CD4-positive, alpha-beta T cell treated with Interleukin-1 beta for 1 hour (primary cell): Measurements from ENCODE around the gene HOMER2.
A peak's percentile ranks its signal among the peaks of the same experiment; 100 is the strongest.

Experiments
- DNase-seq, 2 donors: peaks; one replicate each; pipeline ENCODE4 v3.0.0-alpha.2; 2020 to 2022

Gene HOMER2

DNA sequence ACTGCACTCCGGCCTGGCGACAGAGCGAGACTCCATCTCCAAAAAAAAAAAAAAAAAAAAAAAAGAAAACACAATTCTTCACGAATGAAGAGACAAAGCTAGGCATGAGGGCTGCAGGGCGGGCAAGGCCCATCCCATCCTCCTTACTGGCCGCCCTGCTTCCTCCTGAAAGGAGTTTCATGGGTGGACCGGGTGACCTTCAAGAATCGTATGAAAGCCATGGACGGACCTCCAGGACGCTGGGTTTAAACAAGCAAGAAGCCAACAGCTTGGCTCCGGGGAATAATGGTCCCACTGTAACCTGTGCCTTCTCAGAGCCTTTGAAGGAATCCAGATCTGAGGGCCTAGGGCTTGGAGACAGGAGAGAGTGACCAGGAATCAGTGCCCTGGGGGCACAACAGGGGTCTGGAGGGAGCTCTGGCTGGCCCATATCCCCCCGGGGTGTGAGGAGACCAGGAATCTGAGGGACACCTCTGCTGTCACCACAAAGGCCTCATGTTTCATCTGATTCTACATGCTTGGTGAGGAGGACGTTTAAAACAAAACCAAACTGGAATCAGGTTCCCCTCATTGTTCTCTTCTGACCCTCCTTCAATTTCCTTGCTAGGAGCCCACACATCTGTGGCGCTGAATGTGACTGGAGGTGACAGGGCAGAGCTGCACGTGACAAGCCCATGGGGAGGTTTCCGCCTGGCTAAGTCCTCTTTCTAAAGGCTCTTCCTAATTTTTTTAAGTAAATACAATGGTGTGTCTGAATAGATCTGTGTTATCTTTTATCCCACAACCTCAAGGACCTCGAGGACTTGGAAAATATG is 97.0 kb downstream of the HOMER2 start:
- no peak for DNase-seq

GRCh38 chr15:82854554-82854953 is 98.0 kb downstream of the HOMER2 start:
- no peak for DNase-seq

GRCh38 chr15:82852941-82853561 is 99.5 kb downstream of the HOMER2 start:
- no peak for DNase-seq

DNA sequence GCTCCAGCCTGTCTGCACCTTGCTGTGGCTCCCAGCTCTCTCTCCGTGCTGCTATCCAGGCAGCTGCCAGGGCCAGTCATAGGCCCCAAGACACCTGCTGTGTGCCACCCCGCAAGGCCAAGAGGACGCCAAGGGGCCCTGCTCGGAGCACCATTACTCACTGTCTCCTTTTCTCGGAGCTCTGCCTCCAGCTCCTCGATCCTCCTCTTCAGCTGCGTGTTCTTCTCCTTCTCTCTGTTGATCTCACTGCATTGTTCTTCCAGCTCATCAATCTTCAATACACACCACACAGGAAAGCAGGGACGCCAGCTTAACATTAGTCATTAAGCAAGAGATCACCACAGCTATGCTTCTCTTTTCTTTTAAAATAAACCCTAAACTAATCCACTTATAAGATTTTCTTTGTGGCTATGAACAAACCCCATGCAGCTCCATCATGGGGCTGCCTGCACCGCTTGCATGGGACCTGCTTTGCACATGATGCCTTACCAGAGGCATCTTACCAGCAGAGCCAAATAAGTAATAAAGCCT is 100.5 kb downstream of the HOMER2 start:
- no peak for DNase-seq

GRCh38 chr15:82851306-82851850 is 101.1 kb downstream of the HOMER2 start:
- no peak for DNase-seq

- no peak for DNase-seq
Observed at GRCh38 chr15:82850731-82851130, 101.8 kb downstream of the HOMER2 start.

GRCh38 chr15:82849556-82850512 is 102.7 kb downstream of the HOMER2 start:
- peak; percentile 36 to 65 for DNase-seq

GRCh38 chr15:82848241-82848993 is 104.1 kb downstream of the HOMER2 start:
- no peak for DNase-seq

DNA sequence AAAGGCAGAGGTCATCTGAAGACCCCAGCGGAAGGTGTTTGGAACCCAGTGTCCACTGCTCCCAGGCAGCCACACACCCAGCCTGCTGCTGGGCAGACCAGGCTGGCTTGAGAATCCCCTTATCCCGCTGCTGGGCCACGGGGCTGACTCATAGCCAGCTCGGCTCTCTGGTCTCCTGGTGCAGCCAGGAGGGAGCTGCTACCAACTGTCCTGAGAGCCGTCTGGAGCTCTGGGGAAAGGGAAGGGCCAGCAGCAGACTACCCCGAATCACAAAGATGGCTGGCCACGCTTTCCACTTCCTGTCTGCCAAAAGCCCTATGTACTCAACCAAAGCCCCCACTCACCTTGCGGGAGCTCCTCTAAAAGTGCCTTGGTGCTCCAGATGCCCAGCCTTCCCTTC is 104.8 kb downstream of the HOMER2 start:
- no peak for DNase-seq

DNA sequence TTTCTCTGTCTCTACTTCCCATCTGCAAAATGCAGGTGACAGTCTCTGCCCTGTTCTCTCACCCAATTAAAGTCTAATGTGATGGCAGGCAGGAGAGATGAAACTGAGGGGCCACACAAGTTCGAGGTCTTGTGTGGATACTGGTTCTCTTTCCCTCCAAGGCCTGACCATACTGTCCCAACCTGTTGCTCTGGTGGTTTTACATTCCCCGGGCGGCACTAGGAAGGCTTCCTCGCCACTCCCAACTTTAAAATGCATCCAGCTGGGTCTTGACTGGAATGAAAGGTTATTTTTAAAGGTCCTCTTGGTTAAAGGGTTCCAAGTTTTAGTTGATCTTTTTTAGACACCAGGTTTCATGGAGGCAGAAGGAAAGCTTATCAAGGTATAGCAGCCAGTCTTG is 105.9 kb downstream of the HOMER2 start:
- DNase-seq: no peak

- no peak for DNase-seq
Observed at GRCh38 chr15:82845686-82846085, 106.8 kb downstream of the HOMER2 start.

- DNase-seq: no peak
Observed at GRCh38 chr15:82843566-82843965, 109.0 kb downstream of the HOMER2 start.

GRCh38 chr15:82840166-82840565 is 112.4 kb downstream of the HOMER2 start:
- DNase-seq: no peak

- no peak for DNase-seq
Observed at GRCh38 chr15:82839136-82839535, 113.4 kb downstream of the HOMER2 start.

GRCh38 chr15:82838096-82838735 is 114.3 kb downstream of the HOMER2 start:
- DNase-seq: no peak

DNA sequence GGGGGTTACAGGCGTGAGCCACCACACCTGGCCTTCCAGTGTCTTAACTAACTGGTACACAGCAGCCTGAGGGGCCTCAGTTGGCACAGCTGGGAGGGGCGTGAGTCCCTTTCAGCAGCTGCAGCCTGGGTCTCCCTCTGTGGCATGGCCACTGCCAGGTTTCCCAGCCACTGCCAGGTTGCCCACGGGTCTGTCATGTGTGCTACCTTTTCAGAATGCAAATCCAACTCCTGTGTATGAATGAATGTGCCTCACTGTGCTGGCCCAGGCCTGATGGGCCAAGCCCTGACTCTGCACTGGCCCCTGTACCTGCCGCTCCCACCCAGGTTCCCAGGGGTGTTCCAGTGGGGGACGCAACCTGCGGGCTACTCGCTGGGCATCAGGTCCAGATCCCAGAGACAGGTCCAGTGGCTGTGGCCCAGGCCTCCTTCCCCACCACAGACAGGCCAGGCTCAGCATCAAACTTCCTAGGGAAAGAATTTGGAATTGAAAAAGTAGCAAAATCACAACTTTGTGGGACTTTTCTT is 117.1 kb downstream of the HOMER2 start:
- DNase-seq: no peak

DNA sequence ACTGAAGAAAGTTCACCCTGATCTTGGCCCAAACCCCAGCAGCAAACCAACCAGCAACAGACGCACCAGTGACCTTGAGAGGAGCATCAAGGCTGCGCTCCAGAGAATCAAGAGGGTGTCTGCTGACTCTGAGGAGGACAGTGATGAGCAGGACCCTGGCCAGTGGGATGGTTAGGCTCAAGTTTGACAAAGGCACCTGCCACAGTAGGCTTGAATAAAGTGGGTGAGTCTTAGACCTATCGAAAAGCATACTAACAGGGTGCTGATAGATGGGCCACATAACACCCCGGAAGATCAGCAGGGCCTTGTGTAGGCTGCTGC is 119.2 kb downstream of the HOMER2 start:
- DNase-seq: no peak

- DNase-seq: no peak
Observed at GRCh38 chr15:82832601-82833361, 119.7 kb downstream of the HOMER2 start.

- no peak for DNase-seq
Observed at GRCh38 chr15:82831894-82832600, 120.5 kb downstream of the HOMER2 start.
